Neural cell (in vitro differentiated cells): ENCODE results near the gene TMEM266.

Experiments used
- CTCF ChIP-seq: fragments of 450-650 bp; IDR thresholded peaks from 2 replicates; pipeline ENCODE4 v1.5.1; 2014; ENCODE audit warnings: antibody characterized with exemption, mild to moderate bottlenecking, moderate library complexity; ENCODE audit not compliant: poor library complexity, severe bottlenecking
- EP300 ChIP-seq: fragments of 450-650 bp; conservative IDR thresholded peaks from 2 replicates; pipeline ENCODE4 v1.6.1; 2014; ENCODE audit warnings: antibody characterized with exemption, mild to moderate bottlenecking, moderate library complexity; ENCODE audit not compliant: poor library complexity, severe bottlenecking
- EZH2 ChIP-seq: fragments of 200-600, 300-800 bp; shearing (Covaris generic), sonication (generic); IDR thresholded peaks from 2 replicates; pipeline ENCODE4 v1.6.1; 2014; ENCODE audit warnings: antibody characterized with exemption, low read length, borderline replicate concordance, mild to moderate bottlenecking; ENCODE audit not compliant: insufficient read depth, poor library complexity, severe bottlenecking
- MXI1 ChIP-seq: fragments of 450-650 bp; conservative IDR thresholded peaks from 2 replicates; pipeline ENCODE4 v1.6.1; 2014; ENCODE audit warnings: antibody characterized with exemption, mild to moderate bottlenecking; ENCODE audit not compliant: poor library complexity, severe bottlenecking
- POLR2AphosphoS5 ChIP-seq: IDR thresholded peaks from 2 replicates; pipeline ENCODE4 v1.6.1; 2012
- RAD21 ChIP-seq: fragments of 450-650 bp; conservative IDR thresholded peaks from 2 replicates; pipeline ENCODE4 v1.6.1; 2014; ENCODE audit warnings: antibody characterized with exemption, mild to moderate bottlenecking, moderate library complexity
- REST ChIP-seq: IDR thresholded peaks from 2 replicates; pipeline ENCODE4 v1.6.1; 2012; ENCODE audit warnings: borderline replicate concordance
- SMC3 ChIP-seq: fragments of 450-650 bp; conservative IDR thresholded peaks from 2 replicates; pipeline ENCODE4 v1.6.1; 2014; ENCODE audit warnings: antibody characterized with exemption, mild to moderate bottlenecking, moderate library complexity; ENCODE audit not compliant: poor library complexity
- TAF1 ChIP-seq: IDR thresholded peaks from 2 replicates; pipeline ENCODE4 v1.6.1; 2012; ENCODE audit warnings: low read depth

DNA sequence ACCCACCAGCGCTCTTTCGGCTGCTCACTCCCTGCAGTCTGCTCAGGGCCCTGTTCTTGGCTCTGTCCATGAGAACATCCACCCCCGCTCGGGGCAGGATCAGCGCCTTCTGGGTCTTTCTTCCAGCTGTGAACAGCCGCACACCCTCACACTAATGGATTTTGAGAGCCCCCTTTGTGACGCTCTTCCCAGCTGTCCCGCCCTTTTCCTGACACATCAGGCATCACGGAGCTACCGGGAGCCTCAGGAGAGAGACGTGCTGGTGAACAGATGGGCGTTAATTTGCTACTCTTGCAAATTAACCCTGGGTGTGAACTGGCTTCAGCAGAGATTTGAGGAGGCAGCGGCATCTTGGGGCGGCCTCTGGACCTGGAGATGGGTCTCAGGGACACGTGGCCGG lies 113.0 kb downstream of the TMEM266 start:
- TF ChIP-seq CTCF, result no peak
- no peak for TF ChIP-seq POLR2AphosphoS5
- no peak for TF ChIP-seq REST
- no peak for TF ChIP-seq EZH2
- no peak for TF ChIP-seq RAD21
- no peak for TF ChIP-seq TAF1
- TF ChIP-seq EP300, result no peak
- TF ChIP-seq MXI1, result no peak
- TF ChIP-seq SMC3, result no peak
